IPS-NIHi7 (cell line): Measurements from ENCODE around the gene MT1F.
"Not testable (repeated sequence)": the region's sequence is repeated elsewhere in the genome, so short reads cannot be mapped to it uniquely, and the experiment has no call there.

ENCODE experiments used
- DNase-seq: peaks from one replicate; pipeline ENCODE4 v3.0.0; 2012; ENCODE audit warnings: mixed read lengths; ENCODE audit errors: extremely low spot score

The MT1F gene

GRCh38 chr16:56657555-56658326 lies at the start of gene MT1F:
MT1F (plus strand) TSS chr16:56657959; CDS start chr16:56658059, 100 bp downstream.
- peak; percentile 86 for DNase-seq

- peak; percentile 93 for DNase-seq
Observed at GRCh38 chr16:56608043-56608875, 49.5 kb upstream of the MT1F start, which contains the start of gene MT2A. MT2A (plus strand) TSS chr16:56608584; CDS start chr16:56608656, 72 bp downstream.

GRCh38 chr16:56608876-56609462 lies 48.8 kb upstream of the MT1F start:
- no peak for DNase-seq

GRCh38 chr16:56609463-56609921 lies 48.3 kb upstream of the MT1F start:
- no peak for DNase-seq

GRCh38 chr16:56610017-56610608 lies 47.6 kb upstream of the MT1F start:
- DNase-seq, result no peak

GRCh38 chr16:56610609-56611111 lies 47.1 kb upstream of the MT1F start:
- no peak for DNase-seq

GRCh38 chr16:56611281-56611833 lies 46.4 kb upstream of the MT1F start:
- no peak for DNase-seq

GRCh38 chr16:56613706-56614105 lies 44.1 kb upstream of the MT1F start:
- no peak for DNase-seq

GRCh38 chr16:56614549-56614991 lies 43.2 kb upstream of the MT1F start:
- no peak for DNase-seq

GRCh38 chr16:56615353-56615752 lies 42.4 kb upstream of the MT1F start:
- no peak for DNase-seq

- DNase-seq, result no peak
Observed at GRCh38 chr16:56616608-56617211, 41.0 kb upstream of the MT1F start.

GRCh38 chr16:56617212-56618085 lies 40.3 kb upstream of the MT1F start:
- no peak for DNase-seq

- DNase-seq, result no peak
Observed at GRCh38 chr16:56618138-56618537, 39.6 kb upstream of the MT1F start.

- no peak for DNase-seq
Observed at GRCh38 chr16:56620339-56620897, 37.3 kb upstream of the MT1F start.

- not testable (repeated sequence) for DNase-seq
Observed at GRCh38 chr16:56621665-56622445, 35.9 kb upstream of the MT1F start.

- not testable (repeated sequence) for DNase-seq
Observed at GRCh38 chr16:56623184-56623583, 34.6 kb upstream of the MT1F start.

GRCh38 chr16:56623637-56624036 lies 34.1 kb upstream of the MT1F start:
- DNase-seq, result no peak

GRCh38 chr16:56625140-56625942 lies 32.4 kb upstream of the MT1F start, which contains the start of gene MT1E:
MT1E (plus strand) TSS chr16:56625781; CDS start chr16:56625852, 71 bp downstream.
- peak; percentile 73 for DNase-seq
